Peyer's patch (tissue), 4 donors: Measurements from ENCODE around the gene PKP4.

Experiments used
- POLR2A ChIP-seq, 2 donors: fragments of 450-650 bp; IDR thresholded peaks; one replicate each; pipeline ENCODE4 v1.5.1; 2017; ENCODE audit warnings: antibody characterized with exemption in 2 of 2, mild to moderate bottlenecking in 2 of 2, moderate library complexity in 2 of 2
- TF ChIP-seq, protein P1 (sequence below), 6 experiments: fragments of 450-650 bp in 4 of 6; fragments of 200-600 bp in 2 of 6; sonication (generic) in 1 of 6; IDR thresholded peaks; one replicate each; pipeline ENCODE4 v1.5.1; 2017 to 2019; ENCODE audit warnings: antibody characterized with exemption in 6 of 6, mild to moderate bottlenecking in 3 of 6, moderate library complexity in 1 of 6

DNA sequence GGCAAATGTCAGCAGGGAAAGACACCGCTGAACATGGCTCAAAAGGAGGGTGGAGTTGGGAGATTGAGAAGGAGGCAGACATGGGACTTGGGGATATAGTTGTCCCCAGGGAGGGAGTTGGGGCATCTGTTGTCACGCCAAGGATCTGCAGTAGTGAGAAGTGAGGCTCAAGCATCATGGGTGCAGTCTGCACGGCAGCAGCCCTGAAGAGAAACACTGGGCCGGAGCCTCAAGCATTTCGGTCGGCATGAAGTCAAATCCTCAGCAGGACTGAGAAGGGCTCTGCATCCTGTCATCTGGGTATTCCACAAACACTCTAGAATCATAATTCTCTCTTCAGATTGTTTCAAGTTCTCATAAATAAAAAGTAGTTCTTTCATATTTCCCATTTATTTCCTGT, 205.7 kb downstream of the PKP4 start:
- TF ChIP-seq, protein P1, sequence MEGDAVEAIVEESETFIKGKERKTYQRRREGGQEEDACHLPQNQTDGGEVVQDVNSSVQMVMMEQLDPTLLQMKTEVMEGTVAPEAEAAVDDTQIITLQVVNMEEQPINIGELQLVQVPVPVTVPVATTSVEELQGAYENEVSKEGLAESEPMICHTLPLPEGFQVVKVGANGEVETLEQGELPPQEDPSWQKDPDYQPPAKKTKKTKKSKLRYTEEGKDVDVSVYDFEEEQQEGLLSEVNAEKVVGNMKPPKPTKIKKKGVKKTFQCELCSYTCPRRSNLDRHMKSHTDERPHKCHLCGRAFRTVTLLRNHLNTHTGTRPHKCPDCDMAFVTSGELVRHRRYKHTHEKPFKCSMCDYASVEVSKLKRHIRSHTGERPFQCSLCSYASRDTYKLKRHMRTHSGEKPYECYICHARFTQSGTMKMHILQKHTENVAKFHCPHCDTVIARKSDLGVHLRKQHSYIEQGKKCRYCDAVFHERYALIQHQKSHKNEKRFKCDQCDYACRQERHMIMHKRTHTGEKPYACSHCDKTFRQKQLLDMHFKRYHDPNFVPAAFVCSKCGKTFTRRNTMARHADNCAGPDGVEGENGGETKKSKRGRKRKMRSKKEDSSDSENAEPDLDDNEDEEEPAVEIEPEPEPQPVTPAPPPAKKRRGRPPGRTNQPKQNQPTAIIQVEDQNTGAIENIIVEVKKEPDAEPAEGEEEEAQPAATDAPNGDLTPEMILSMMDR (IDR thresholded peaks at IDR 0.05), result no peak
- TF ChIP-seq POLR2A (IDR thresholded peaks at IDR 0.05), result no peak
